HepG2 (cell line): ENCODE data around the gene PLIN3. TPM values are rescaled to one million over a fixed set of nuclear protein-coding genes. Genes with fewer than 3 reads are reported as not detected.

ENCODE experiments used
- AKAP8 ChIP-seq: sonication (generic); formaldehyde crosslinking; IDR thresholded peaks from 2 replicates; pipeline ENCODE4 v1.5.1; 2020; ENCODE audit warnings: mild to moderate bottlenecking, missing genetic modification reagents
- BORCS8-MEF2B ChIP-seq: sonication (generic); formaldehyde crosslinking; IDR thresholded peaks from 2 replicates; pipeline ENCODE4 v1.8.0; 2022; ENCODE audit warnings: mild to moderate bottlenecking, missing genetic modification reagents
- CHD2 ChIP-seq: IDR thresholded peaks from 2 replicates; pipeline ENCODE4 v1.6.1; 2011; ENCODE audit warnings: low read depth, low read length, improper control_type of control experiment
- CREM ChIP-seq, 2 experiments: sonication (generic) in 1 of 2; formaldehyde crosslinking in 1 of 2; IDR thresholded peaks; 2 replicates each; pipeline versions ENCODE4 v1.4.0 to v1.6.1; 2016 to 2020; ENCODE audit warnings: antibody characterized with exemption in 1 of 2, mild to moderate bottlenecking in 1 of 2, missing genetic modification reagents in 1 of 2
- ETV5 ChIP-seq: IDR thresholded peaks from 2 replicates; pipeline ENCODE4 v1.6.1; 2018; ENCODE audit warnings: missing biosample characterization, missing genetic modification reagents, inconsistent platforms, borderline replicate concordance
- MEIS1 ChIP-seq: sonication (generic); formaldehyde crosslinking; IDR thresholded peaks from 2 replicates; pipeline ENCODE4 v1.9.0; 2021; ENCODE audit warnings: mild to moderate bottlenecking, missing genetic modification reagents, moderate library complexity, borderline replicate concordance
- MIXL1 ChIP-seq: IDR thresholded peaks from 2 replicates; pipeline ENCODE4 v1.6.1; 2016
- NR1H2 ChIP-seq: sonication (generic); formaldehyde crosslinking; IDR thresholded peaks from 2 replicates; pipeline ENCODE4 v1.8.1; 2022; ENCODE audit warnings: low read depth, missing genetic modification reagents, borderline replicate concordance
- NR2F1 ChIP-seq, 2 experiments: fragments of 450-650 bp in 1 of 2; formaldehyde crosslinking in 1 of 2; IDR thresholded peaks; 2 replicates each; pipeline versions ENCODE4 v1.5.0 to v1.6.1; 2016 to 2020; ENCODE audit warnings: mild to moderate bottlenecking in 1 of 2, missing compliant biosample characterization in 1 of 2, missing genetic modification reagents in 1 of 2, moderate library complexity in 1 of 2
- NR2F6 ChIP-seq, 2 experiments: IDR thresholded peaks; 2 replicates each; pipeline ENCODE4 v1.6.1; 2016; ENCODE audit warnings: antibody characterized with exemption in 1 of 2, mild to moderate bottlenecking in 1 of 2
- PCBP2 ChIP-seq: fragments of 200-400 bp; formaldehyde crosslinking; optimal IDR thresholded peaks from 2 replicates; pipeline ENCODE3; 2018; ENCODE audit warnings: low read length, low read depth; ENCODE audit not compliant: poor library complexity, severe bottlenecking
- PITX1 ChIP-seq: sonication (generic); formaldehyde crosslinking; IDR thresholded peaks from 2 replicates; pipeline ENCODE4 v1.5.1; 2020; ENCODE audit warnings: mild to moderate bottlenecking, missing genetic modification reagents
- RARG ChIP-seq: sonication (generic); formaldehyde crosslinking; IDR thresholded peaks from 2 replicates; pipeline ENCODE4 v1.4.0; 2020; ENCODE audit warnings: low read depth, mild to moderate bottlenecking, missing genetic modification reagents
- SNAPC5 ChIP-seq: sonication (generic); formaldehyde crosslinking; IDR thresholded peaks from 2 replicates; pipeline ENCODE4 v1.8.1; 2023; ENCODE audit warnings: mild to moderate bottlenecking, missing genetic modification reagents, borderline replicate concordance
- THAP11 ChIP-seq: IDR thresholded peaks from 2 replicates; pipeline ENCODE4 v1.6.1; 2016; ENCODE audit warnings: missing biosample characterization, missing genetic modification reagents
- XRCC5 ChIP-seq: fragments of 200-400 bp; formaldehyde crosslinking; optimal IDR thresholded peaks from 2 replicates; pipeline ENCODE3; 2017; ENCODE audit warnings: mild to moderate bottlenecking, low read length
- ZNF264 ChIP-seq: sonication (generic); formaldehyde crosslinking; IDR thresholded peaks from 2 replicates; pipeline ENCODE4 v1.4.0; 2020; ENCODE audit warnings: missing genetic modification reagents
- ZNF3 ChIP-seq: IDR thresholded peaks from 2 replicates; pipeline ENCODE4 v1.7.0; 2017; ENCODE audit warnings: inconsistent platforms
- ZNF350 ChIP-seq: sonication (generic); formaldehyde crosslinking; IDR thresholded peaks from 2 replicates; pipeline ENCODE4 v1.4.0; 2020; ENCODE audit warnings: mild to moderate bottlenecking, low read depth, missing genetic modification reagents, borderline replicate concordance
- ZNF576 ChIP-seq: sonication (generic); formaldehyde crosslinking; IDR thresholded peaks from 2 replicates; pipeline ENCODE4 v1.4.0; 2020; ENCODE audit warnings: mild to moderate bottlenecking, missing genetic modification reagents
- ZZZ3 ChIP-seq: sonication (generic); formaldehyde crosslinking; IDR thresholded peaks from 2 replicates; pipeline ENCODE4 v1.4.0; 2020; ENCODE audit warnings: missing genetic modification reagents, mild to moderate bottlenecking, borderline replicate concordance
- polyA plus RNA-seq, 8 experiments: library from polyadenylated mRNA; depleted of rRNA in 3 of 8; stranded (reverse) in 7 of 8; unstranded in 1 of 8; fragments of >200 nt; fragmentation: Illumina TruSeq in 4 of 8; extraction: Trizol in 4 of 8; gene quantifications; 2 replicates each; pipeline versions ENCODE4 v1.2.1 to v1.2.3, GENCODE V29; 2011 to 2016; ENCODE audit warnings: low read depth in 4 of 8, missing spikeins in 1 of 8, mixed read lengths in 1 of 8; ENCODE audit not compliant: insufficient read depth in 1 of 8
- total RNA-seq, 5 experiments: library from RNA; depleted of rRNA; stranded (reverse); fragments of >200 nt; fragmentation: Illumina TruSeq; extraction: Trizol; gene quantifications; 2 replicates each; pipeline ENCODE4 v1.2.3, GENCODE V29; 2016; ENCODE audit warnings: low read depth in 1 of 5
- TF ChIP-seq, protein P1 (sequence below): sonication (generic); formaldehyde crosslinking; IDR thresholded peaks from 2 replicates; pipeline ENCODE4 v1.8.0; 2022; ENCODE audit warnings: mild to moderate bottlenecking, missing genetic modification reagents, moderate library complexity
- TF ChIP-seq, protein P2 (sequence below): sonication (generic); formaldehyde crosslinking; IDR thresholded peaks from 2 replicates; pipeline ENCODE4 v1.5.0; 2020; ENCODE audit warnings: mild to moderate bottlenecking, missing genetic modification reagents
- TF ChIP-seq, protein P3 (sequence below): sonication (generic); formaldehyde crosslinking; IDR thresholded peaks from 2 replicates; pipeline ENCODE4 v1.4.0; 2020; ENCODE audit warnings: missing genetic modification reagents
- TF ChIP-seq, protein P4 (sequence below): sonication (generic); formaldehyde crosslinking; IDR thresholded peaks from 2 replicates; pipeline ENCODE4 v1.4.0; 2020; ENCODE audit warnings: missing genetic modification reagents, borderline replicate concordance

The PLIN3 gene
- total and polyA plus RNA-seq, 2 of the 13 experiments (the other 11 are each of a cell fraction or from before 2014, with no cell fraction given), result 49.3 to 57.9 TPM

DNA sequence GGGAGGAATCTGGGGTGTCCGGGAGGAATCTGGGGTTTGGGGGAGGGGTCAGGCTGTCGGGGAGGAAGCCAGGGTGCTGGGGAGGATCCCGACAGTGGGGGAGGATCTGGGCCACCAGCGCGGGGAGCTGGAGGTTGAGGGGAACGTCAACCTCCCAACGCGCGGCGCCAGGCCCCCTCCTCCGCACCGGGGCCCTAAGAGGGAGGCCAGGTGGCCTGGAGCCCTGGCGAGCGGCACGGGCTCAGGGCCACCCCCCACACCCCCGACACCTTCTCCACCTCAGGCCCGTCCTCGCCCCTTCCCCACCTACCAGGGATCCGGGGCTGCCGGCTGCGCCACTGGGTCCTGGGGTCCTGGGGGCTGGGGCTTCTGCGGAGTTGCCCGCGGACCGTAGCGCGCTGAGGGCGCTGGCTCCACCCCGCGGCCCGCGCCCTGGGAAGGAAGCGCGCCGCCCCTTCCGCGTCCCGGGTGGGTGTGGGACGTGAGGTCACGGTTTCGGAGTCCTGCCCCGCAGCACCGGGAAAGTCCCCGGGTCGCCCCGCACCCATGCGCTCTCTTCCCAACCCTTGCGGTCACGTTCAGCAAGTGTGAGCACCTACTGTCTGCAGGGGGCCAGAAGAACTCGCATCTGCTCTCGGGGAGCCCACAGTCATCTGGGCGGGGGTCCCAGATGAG, 36.0 kb downstream of the PLIN3 start, which contains the start of gene TICAM1 (continued):
- TF ChIP-seq CREM (IDR thresholded peaks at IDR 0.05) (no peak), CREM (CRISPR knock-in tag; IDR thresholded peaks at IDR 0.05) (no peak), NR2F1 (CRISPR knock-in tag; IDR thresholded peaks at IDR 0.05) (no peak), ZNF350 (CRISPR knock-in tag) (no peak), ZZZ3 (CRISPR knock-in tag) (no peak), SNAPC5 (CRISPR knock-in tag) (no peak), ZNF576 (CRISPR knock-in tag) (no peak), MIXL1 (CRISPR knock-in tag) (no peak), PITX1 (CRISPR knock-in tag) (no peak), ZNF264 (CRISPR knock-in tag) (no peak), THAP11 (CRISPR knock-in tag) (peak; percentile 31; the same call in 1 of the 2 replicates), ZNF3 (CRISPR knock-in tag) (no peak), ETV5 (CRISPR knock-in tag) (peak; percentile 29; the same call in 1 of the 2 replicates), RARG (CRISPR knock-in tag) (no peak), NR2F6 (IDR thresholded peaks at IDR 0.05) (no peak), NR2F6 (CRISPR knock-in tag; IDR thresholded peaks at IDR 0.05) (peak; percentile 54; the same call in 1 of the 2 replicates), MEIS1 (CRISPR knock-in tag) (0 out of 2 replicates have a peak, but pooled peaks have one; percentile 50), PCBP2 (no peak), CHD2 (no peak), BORCS8-MEF2B (CRISPR knock-in tag) (no peak), XRCC5 (peak; percentile 46), NR1H2 (CRISPR knock-in tag) (0 out of 2 replicates have a peak, but pooled peaks have one; percentile 49), AKAP8 (CRISPR knock-in tag) (no peak)
- TF ChIP-seq, protein P1, sequence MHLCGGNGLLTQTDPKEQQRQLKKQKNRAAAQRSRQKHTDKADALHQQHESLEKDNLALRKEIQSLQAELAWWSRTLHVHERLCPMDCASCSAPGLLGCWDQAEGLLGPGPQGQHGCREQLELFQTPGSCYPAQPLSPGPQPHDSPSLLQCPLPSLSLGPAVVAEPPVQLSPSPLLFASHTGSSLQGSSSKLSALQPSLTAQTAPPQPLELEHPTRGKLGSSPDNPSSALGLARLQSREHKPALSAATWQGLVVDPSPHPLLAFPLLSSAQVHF, result no peak
- TF ChIP-seq, protein P2, sequence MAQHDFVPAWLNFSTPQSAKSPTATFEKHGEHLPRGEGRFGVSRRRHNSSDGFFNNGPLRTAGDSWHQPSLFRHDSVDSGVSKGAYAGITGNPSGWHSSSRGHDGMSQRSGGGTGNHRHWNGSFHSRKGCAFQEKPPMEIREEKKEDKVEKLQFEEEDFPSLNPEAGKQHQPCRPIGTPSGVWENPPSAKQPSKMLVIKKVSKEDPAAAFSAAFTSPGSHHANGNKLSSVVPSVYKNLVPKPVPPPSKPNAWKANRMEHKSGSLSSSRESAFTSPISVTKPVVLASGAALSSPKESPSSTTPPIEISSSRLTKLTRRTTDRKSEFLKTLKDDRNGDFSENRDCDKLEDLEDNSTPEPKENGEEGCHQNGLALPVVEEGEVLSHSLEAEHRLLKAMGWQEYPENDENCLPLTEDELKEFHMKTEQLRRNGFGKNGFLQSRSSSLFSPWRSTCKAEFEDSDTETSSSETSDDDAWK, result no peak
- TF ChIP-seq, protein P3, sequence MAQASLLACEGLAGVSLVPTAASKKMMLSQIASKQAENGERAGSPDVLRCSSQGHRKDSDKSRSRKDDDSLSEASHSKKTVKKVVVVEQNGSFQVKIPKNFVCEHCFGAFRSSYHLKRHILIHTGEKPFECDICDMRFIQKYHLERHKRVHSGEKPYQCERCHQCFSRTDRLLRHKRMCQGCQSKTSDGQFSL, result no peak
- TF ChIP-seq, protein P4, sequence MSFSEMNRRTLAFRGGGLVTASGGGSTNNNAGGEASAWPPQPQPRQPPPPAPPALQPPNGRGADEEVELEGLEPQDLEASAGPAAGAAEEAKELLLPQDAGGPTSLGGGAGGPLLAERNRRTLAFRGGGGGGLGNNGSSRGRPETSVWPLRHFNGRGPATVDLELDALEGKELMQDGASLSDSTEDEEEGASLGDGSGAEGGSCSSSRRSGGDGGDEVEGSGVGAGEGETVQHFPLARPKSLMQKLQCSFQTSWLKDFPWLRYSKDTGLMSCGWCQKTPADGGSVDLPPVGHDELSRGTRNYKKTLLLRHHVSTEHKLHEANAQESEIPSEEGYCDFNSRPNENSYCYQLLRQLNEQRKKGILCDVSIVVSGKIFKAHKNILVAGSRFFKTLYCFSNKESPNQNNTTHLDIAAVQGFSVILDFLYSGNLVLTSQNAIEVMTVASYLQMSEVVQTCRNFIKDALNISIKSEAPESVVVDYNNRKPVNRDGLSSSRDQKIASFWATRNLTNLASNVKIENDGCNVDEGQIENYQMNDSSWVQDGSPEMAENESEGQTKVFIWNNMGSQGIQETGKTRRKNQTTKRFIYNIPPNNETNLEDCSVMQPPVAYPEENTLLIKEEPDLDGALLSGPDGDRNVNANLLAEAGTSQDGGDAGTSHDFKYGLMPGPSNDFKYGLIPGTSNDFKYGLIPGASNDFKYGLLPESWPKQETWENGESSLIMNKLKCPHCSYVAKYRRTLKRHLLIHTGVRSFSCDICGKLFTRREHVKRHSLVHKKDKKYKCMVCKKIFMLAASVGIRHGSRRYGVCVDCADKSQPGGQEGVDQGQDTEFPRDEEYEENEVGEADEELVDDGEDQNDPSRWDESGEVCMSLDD, result no peak
